Stimulated activated CD4-positive, alpha-beta T cell treated with anti-CD3 and anti-CD28 coated beads, Interleukin-15, amount 100 ng/mL, for 24 hours (primary cell): ENCODE data around the gene METRN.

Source experiments
- DNase-seq: peaks from one replicate; pipeline ENCODE4 v3.0.0-alpha.2; 2020

The METRN gene

GRCh38 chr16:725463-726187 is 10.7 kb downstream of the METRN start:
- DNase-seq, result no peak

DNA sequence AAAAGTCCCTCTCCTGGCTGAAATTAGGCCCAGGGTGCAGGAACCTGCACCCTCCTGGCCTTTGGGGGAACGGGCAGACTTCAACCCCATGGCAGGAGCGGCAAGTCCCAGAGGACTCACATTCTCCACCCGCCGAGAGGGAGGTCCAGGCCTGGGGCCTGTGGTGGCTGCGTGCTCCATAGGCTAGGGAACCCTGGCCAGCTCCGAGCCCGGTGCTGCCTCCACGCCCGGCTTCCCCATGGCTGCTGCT is 11.2 kb downstream of the METRN start:
- no peak for DNase-seq

GRCh38 chr16:726438-727290 is 11.7 kb downstream of the METRN start, which contains the start of the genes CCDC78 and HAGHL:
Gene CCDC78 (minus strand): TSS chr16:726443. CDS start chr16:726367, 76 bp downstream.
Gene HAGHL (plus strand): TSS chr16:727106. CDS start chr16:727510, 404 bp downstream.
- DNase-seq, result peak; percentile 79

DNA sequence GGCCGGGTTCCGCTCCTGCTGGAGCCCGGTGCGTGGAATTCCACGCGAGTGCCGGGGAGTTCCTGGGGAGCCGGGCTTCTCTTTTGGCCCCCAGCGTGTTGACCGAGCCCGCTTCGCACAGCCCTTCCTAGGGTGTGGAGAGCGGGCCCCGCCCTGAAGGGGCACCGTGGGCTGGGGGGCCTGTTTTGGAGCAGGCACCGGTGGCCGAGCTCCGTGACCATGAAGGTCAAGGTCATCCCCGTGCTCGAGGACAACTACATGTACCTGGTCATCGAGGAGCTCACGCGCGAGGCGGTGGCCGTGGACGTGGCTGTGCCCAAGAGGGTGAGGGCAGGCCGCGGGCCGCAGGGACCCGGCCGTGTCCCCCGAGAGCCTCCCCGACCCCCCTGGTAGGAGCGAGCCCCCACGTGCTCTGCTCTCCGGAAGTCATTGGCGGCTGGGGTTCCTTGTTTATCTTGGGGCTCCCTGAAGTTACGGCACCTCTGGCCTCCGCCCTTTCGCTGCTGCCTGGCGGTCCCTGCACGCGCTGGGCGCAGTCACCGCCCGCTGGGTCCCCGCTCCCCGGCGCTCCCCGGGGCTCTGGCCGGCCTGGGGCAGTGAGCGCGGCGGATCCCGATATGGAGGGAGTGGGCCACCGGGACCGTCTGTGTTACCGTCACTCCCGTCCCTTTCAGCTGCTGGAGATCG is 12.5 kb downstream of the METRN start:
- peak; percentile 47 for DNase-seq

DNA sequence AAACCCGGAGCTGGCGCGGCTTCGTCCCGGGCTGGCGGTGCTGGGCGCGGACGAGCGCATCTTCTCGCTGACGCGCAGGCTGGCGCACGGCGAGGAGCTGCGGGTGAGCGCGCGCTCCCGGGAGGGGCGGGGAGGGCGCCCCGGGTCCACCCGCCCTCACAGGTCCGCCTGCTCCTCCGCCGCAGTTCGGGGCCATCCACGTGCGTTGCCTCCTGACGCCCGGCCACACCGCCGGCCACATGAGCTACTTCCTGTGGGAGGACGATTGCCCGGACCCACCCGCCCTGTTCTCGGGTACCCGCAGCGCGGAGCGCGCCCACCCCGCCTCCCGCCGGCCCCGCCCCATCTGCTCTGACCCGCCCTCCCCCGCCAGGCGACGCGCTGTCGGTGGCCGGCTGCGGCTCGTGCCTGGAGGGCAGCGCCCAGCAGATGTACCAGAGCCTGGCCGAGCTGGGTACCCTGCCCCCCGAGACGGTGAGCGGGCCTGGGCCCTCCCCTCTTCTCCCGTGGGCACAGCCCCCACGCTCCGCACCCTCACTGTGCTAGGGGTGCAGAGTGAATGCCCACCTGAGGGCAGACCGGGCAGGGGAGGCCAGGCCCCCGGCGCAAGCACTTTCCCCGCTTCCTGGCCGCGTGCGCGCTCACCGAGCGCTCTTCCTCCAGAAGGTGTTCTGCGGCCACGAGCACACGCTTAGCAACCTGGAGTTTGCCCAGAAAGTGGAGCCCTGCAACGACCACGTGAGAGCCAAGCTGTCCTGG is 13.4 kb downstream of the METRN start:
- peak; percentile 76 for DNase-seq

GRCh38 chr16:728890-729744 is 14.2 kb downstream of the METRN start:
- no peak for DNase-seq

DNA sequence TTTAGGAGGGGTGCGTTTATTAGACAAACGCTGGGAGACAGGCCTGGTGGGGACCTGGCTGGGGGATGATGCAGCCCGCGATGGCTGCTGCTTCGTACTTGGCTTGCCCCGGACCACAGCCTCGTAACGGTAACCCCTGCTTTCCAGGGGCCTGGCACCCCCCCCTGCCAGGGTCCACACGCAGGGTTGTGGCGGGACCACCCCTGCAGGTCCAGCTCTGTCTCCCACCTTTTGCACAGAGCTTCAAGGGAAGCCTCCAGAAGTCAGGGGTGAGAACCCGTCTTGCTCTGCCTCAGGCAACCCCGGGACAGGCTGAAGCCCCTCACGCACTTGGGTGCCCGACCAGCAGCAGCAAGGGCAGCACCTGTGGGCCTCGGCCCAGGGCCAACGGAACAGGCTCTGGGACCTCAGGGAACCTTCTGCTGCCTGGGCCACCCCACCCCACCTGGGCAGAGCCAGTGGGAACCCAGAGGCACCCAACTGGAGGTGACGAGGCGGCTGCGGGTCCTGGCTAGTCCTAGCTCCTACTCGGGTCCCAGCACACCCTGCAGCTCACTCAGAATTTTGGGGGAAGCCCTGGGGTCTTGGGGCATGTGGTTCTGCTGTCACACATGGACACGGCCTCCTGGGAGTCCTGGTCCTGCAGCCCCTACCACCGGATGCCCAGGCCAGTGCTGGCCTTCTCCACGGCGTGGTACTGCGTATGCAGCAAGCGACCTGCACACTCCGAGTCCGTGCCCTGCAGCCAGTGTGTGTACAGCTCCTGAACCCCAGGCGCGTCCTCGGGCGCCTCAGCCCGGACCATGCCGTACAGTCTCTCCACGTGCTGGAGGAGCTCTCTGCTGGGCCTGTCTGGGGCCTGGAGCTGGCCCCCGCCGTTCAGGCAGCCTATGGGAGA is 15.1 kb downstream of the METRN start:
- no peak for DNase-seq

DNA sequence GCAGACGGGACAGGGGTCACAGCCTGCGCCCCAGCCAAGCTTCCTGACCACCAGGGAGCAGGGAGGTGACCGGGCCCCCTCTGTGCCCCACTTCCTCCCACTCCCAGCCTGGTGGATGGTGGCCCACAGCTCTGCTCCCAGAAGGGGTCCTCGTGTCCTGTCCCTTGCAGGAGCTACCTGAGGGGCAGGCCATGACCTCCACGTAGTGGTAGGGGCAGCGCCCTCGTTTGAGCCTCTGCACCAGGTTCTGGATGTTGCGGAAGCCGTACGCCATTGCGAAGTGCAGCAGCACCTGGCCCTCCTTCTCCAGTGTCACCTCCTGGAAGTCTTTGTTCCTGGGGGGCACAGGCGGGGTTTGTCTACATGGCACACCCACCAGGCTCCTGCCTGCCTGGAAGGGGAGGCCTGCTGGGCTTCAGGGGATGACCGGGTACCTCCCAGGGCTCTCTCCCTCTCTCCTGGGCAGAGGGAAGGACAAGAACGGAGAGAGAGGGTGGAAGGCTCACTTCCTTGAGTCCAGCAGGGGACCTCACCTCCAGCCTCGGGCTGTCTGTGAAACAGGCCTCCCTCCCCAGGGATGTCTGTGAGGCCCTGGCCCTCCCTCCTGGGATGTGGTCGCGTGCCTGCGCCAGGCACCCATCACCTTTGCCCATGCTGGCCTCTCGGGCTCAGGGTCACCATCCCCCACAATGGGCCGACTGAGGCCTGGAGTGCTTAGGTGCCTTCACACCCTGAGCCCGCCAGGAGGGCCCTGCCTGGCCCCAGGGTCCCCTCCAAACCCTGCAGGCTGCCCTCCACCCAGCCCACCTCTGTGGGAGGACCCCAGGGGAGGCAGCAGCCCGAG is 16.0 kb downstream of the METRN start:
- DNase-seq, result no peak

- DNase-seq, result no peak
Measured at GRCh38 chr16:732332-732731, 17.4 kb downstream of the METRN start.

DNA sequence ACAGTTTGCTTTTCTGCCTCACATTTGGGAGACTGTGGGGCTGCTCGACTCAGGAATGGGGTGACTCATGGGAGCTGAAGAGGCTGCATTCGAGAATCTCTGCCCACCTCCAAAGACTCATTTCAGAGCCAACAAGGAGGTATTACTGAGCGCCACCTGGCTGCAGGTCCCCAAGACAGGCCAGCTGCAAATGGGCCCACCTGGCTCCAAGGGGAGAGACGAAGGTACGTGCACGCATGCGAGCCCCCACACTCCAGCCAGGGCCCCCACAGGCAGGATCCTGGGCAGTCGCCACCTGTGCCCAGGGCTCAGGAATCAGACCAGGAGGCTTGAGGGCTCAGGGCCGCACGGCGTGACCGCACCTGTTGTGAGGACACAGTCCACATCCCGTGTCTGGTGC is 18.0 kb downstream of the METRN start:
- no peak for DNase-seq

DNA sequence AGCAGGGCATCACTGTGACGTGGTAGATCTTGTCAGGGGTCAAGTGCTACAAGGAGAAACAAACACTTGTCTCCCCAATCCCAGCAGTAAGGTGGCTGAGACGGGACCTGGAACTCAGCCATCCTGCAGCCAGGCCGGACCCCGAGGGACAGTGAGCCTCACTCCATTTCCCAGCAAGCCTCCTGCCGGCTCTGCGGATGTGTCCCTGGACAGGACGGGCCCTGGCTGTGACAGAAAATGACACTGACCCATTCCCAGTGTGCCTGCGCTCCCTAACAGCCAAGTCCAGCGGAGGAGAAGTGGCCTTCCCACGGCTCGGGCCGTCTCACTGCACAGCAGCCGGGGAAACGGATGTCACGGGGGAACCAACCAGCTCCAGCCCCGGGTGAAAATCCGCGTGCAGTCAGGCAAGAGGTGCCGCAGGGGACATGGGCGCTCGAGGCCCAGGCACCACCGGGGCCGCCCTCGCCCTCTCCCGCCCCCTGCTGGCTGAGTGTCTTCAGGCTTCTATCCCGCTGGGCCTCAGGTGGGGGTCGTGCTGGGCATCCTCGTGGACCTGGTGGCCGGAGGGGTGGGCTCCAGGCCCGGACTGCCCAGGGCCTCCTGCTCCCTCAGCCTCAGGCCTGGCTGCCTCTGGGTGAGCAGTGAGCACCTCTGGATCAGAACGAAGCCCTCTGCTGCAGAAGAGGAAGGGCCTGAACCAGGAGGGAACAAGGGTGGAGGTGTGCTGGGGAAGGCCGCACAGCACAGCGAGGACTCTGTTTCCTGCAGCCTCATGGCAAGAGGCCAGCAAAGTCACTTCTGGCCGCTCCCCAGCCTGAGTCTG is 18.7 kb downstream of the METRN start:
- peak; percentile 56 for DNase-seq

- no peak for DNase-seq
Measured at GRCh38 chr16:734208-734980, 19.5 kb downstream of the METRN start.

GRCh38 chr16:734981-735881 is 20.3 kb downstream of the METRN start:
- no peak for DNase-seq

DNA sequence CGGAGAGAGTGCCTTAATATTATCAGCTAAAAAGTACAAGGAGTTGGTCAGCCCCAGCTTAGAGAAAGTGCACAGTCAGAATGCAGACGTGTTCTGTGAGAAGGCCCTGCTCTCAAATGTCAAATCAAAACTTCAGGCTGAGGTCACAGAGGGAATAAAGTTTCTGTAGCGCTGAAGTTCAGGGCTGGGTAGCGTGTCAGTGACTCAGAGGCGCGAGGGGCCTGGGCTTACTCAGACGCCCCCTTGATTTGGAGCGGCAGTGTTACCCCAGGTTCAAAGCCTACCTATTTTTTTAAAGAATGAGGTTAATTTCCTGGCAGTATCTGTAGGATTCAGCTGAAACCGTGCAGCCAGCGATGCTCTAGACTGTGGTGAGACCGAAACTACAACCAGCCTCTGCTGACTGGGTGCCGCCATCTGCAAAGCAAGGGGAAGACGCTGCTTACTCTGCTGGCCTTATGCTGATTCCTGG is 21.1 kb downstream of the METRN start:
- DNase-seq, result peak; percentile 79

- DNase-seq, result no peak
Measured at GRCh38 chr16:736936-737481, 22.1 kb downstream of the METRN start.
